GM18520 (cell line): ENCODE results near the gene LRWD1.
"Not testable (repeated sequence)": the region's sequence is repeated elsewhere in the genome, so short reads cannot be mapped to it uniquely, and the experiment has no call there.

Experiments
- ATAC-seq: cut with Tn5 transposase; IDR thresholded peaks from one replicate; pipeline ENCODE4 v1.9.1; 2021; ENCODE audit not compliant: unreplicated experiment

Gene LRWD1

GRCh38 chr7:102493220-102493935 is 28.6 kb downstream of the LRWD1 start:
- ATAC-seq = not testable (repeated sequence)

GRCh38 chr7:102494026-102494425 is 29.2 kb downstream of the LRWD1 start:
- not testable (repeated sequence) for ATAC-seq

GRCh38 chr7:102494473-102495149 is 29.8 kb downstream of the LRWD1 start:
- peak; percentile 57 for ATAC-seq

DNA sequence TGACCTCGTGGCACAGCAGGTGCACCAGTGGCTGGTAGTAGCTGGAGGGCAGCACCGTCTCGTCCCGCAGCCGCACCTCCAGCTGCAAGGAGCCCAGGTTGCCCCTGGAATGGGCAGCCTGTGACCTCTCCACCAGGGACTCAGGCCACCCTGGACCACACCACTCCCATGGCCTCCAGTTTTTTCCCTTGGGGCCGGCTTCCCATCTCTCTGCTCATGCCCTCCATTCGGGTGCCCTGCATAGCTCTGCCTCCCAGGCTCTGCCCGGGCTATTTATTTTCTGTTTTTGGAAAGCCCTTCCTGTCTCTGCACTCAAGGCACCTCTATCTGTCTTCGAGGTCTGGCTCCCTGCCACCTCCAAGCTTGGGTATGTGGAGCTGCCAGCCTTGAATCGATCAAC is 32.1 kb downstream of the LRWD1 start:
- ATAC-seq = not testable (repeated sequence)

GRCh38 chr7:102497308-102497707 is 32.5 kb downstream of the LRWD1 start:
- ATAC-seq = not testable (repeated sequence)

- ATAC-seq = not testable (repeated sequence)
Measured at GRCh38 chr7:102498321-102498720, 33.5 kb downstream of the LRWD1 start.

- ATAC-seq = not testable (repeated sequence)
Measured at GRCh38 chr7:102503141-102503540, 38.4 kb downstream of the LRWD1 start.

GRCh38 chr7:102505298-102506185 is 40.8 kb downstream of the LRWD1 start:
- ATAC-seq = not testable (repeated sequence)

GRCh38 chr7:102507410-102508088 is 42.8 kb downstream of the LRWD1 start:
- ATAC-seq = not testable (repeated sequence)

DNA sequence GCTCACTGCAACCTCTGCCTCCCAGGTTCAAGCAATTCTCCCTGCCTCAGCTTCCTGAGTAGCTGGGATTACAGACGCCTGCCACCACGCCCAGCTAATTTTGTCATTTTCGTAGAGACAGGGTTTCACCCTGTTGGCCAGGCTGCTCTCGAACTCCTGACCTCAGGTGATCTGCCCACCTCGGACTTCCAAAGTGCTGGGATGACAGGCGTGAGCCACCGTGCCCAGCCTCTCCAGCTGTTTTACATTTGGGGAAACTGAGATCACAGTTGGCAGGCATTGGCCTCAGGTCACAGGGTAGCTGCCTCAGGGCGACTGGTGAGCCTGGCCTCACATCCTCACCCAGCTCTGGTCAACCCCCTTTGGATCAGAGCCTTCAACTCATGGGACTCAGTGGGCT is 45.8 kb downstream of the LRWD1 start:
- ATAC-seq = not testable (repeated sequence)

- ATAC-seq = not testable (repeated sequence)
Measured at GRCh38 chr7:102511860-102512522, 47.2 kb downstream of the LRWD1 start.

GRCh38 chr7:102512642-102513221 is 47.9 kb downstream of the LRWD1 start:
- ATAC-seq = not testable (repeated sequence)

DNA sequence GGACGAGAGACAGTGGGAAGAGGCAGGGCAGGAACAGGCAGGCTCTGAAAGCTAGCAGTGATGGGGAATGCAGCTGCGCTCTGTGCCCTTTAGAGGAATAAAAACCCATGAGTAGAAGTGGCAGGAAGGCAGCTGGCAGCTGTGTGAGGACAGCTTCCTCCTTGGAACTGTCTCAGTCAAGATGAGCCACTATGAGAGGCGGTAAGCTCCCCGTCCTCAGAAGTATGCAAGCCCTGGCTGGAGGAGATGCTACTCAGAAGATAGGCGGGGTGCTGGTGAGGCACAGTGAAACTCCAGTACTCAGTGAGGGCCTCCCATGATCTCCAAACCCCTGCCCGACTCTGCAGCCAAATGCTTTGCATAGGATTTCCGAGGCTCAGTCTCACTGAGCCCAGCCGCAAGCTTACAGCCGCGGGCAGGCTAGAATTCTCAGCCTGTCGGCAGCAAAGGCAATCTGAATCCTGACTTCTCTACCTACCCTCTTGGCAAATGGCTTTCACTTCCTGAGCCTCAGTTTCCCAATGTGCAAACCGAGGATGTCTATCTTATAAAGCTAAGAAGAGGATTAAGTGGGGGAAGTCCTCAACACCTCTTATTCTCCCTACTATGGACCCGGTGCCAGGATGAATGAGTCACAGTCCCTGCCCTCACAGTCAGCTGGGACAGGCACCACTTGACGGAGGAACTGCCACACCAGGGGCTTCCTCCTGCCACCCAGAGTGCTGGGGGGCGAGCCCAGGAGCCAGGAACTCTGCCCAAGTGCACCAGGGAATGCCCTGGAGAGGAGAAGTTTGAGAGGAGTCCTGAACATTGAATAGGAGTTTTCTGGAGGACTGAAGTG is 50.3 kb downstream of the LRWD1 start:
- ATAC-seq = peak; percentile 61

- not testable (repeated sequence) for ATAC-seq
Measured at GRCh38 chr7:102515889-102516288, 51.1 kb downstream of the LRWD1 start.

DNA sequence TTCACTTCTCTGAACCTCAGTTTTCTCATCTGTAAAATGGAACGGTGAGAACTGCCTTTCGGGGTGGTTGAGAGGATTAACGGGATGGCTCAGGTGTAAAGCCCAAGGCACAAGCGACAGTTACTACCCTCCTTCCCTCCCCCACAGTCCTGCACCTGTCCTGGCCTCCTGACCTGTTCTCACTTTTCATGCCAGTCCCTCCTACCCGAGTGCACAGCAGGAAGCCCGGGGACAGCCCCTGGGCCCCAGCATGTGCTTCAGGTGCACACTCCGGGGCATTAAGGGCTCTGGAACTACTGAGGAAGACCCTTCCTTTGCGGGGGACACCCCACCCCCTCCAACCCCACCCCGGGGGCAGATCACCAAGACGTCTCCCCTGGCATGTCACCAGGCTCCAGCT is 52.2 kb downstream of the LRWD1 start:
- ATAC-seq = not testable (repeated sequence)

DNA sequence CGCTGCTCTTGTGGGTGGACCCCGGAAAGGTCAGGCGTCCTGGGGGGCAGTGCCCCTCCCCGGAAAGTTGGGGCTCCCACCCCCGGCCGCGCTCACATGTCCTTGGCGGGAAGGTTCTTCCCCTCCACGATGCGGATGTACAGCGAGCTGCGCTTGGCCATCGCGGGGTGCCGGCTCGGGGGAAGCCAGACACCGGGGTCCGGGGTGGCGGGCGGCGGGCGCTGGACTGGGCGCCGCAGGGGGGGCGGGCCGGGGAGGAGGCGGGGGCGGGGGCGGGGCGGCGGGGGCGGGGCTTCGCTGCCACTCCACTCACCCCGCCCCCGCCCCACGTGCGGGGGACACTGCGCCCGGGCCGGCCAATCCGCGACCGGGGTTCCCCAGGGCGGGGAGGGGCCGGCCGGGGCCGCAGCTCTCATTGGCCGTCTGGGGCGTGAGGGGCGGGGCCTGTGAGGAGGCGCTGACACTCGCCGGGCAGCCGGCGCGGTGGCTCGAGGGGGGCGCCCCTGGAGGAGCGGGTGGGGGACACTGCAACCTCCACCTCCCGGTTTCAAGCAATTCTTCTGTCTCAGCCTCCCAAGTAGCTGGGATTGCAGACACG is 52.9 kb downstream of the LRWD1 start, which contains the start of gene RASA4B:
TSS of gene RASA4B (minus strand) at position 228 of the 598 bp plus-strand sequence. CDS start at position 161, 67 bp downstream.
- peak; percentile 43 for ATAC-seq

- not testable (repeated sequence) for ATAC-seq
Measured at GRCh38 chr7:102520797-102521196, 56.0 kb downstream of the LRWD1 start.
